HCT116 (cell line): Measurements from ENCODE around the gene CGB5. TPM values are rescaled to one million over a fixed set of nuclear protein-coding genes. Genes with fewer than 3 reads are reported as not detected.
"Not testable (repeated sequence)": the region's sequence is repeated elsewhere in the genome, so short reads cannot be mapped to it uniquely, and the experiment has no call there.

Experiments
- ATAC-seq: fragments of 200-7000 bp; cut with Tn5 transposase; 2 replicates; pipeline ENCODE4 v1.9.1; 2020; ENCODE audit warnings: mild to moderate bottlenecking, moderate library complexity
- BruUV-seq: library from RNA; stranded (reverse); fragments of 400-500 nt; replicated peaks from 2 replicates; lab custom pipeline; 2021; lab: Mats Ljungman, UMichigan
- CTCF ChIA-PET: fragments of 300-600 bp; sonication (Branson Sonifier 250); formaldehyde crosslinking; loops from one replicate; lab custom pipeline; 2021; ENCODE audit warnings: antibody characterized with exemption; lab: Charles Lee
- POLR2A ChIA-PET: fragments of 300-600, 350-600 bp; sonication (Branson Sonifier 250); formaldehyde crosslinking; loops from one replicate; lab custom pipeline; 2021; ENCODE audit warnings: antibody characterized with exemption; lab: Charles Lee
- RAD21 ChIA-PET, 2 experiments: fragments of 300-600 bp; sonication (Branson Sonifier 250); formaldehyde crosslinking; loops; one replicate each; lab custom pipeline; 2023; ENCODE audit warnings: low total read pairs in 2 of 2; ENCODE audit not compliant: uncharacterized antibody in 2 of 2, unreplicated experiment in 2 of 2, low non-redundant PET in 1 of 2; lab: Charles Lee
- DNase-seq: peaks from one replicate; pipeline ENCODE4 v3.0.0-alpha.2; 2010; ENCODE audit warnings: low read depth, low spot score
- H2AFZ ChIP-seq: fragments of 200-600 bp; shearing (Covaris generic), sonication (generic); 2 replicates; pipeline ENCODE4 v1.6.1; 2017; ENCODE audit warnings: low read depth, mixed run types, mixed read lengths, antibody characterized with exemption, low read length; ENCODE audit not compliant: poor library complexity, severe bottlenecking
- H3K27ac ChIP-seq: 2 replicates; pipeline ENCODE4 v1.5.1; 2012; ENCODE audit warnings: low read depth, low read length
- H3K27me3 ChIP-seq: fragments of 200-600 bp; sonication (generic); 2 replicates; pipeline ENCODE4 v1.6.1; 2016; ENCODE audit warnings: mixed run types, low read length, mixed read lengths; ENCODE audit not compliant: insufficient read depth
- H3K36me3 ChIP-seq, 2 experiments: fragments of 200-500 bp in 1 of 2; fragments of 200-600 bp in 1 of 2; sonication (Bioruptor generic) in 1 of 2; sonication (generic) in 1 of 2; 2 replicates each; pipeline versions ENCODE4 v1.5.1 to v1.6.1; 2014 to 2016; ENCODE audit warnings: low read length in 2 of 2, inconsistent platforms in 1 of 2, mixed read lengths in 1 of 2, mixed run types in 1 of 2; ENCODE audit not compliant: insufficient read depth in 2 of 2, control insufficient read depth in 1 of 2
- H3K4me1 ChIP-seq, 2 experiments: fragments of 200-600 bp in 1 of 2; sonication (generic) in 1 of 2; 2 replicates each; pipeline versions ENCODE4 v1.5.1 to v1.6.1; 2012 to 2017; ENCODE audit warnings: low read length in 2 of 2, inconsistent platforms in 1 of 2, mild to moderate bottlenecking in 1 of 2, mixed read lengths in 1 of 2, mixed run types in 1 of 2, moderate library complexity in 1 of 2; ENCODE audit not compliant: insufficient read depth in 2 of 2, control insufficient read depth in 1 of 2
- H3K4me2 ChIP-seq: fragments of 200-600 bp; sonication (generic); 2 replicates; pipeline ENCODE4 v1.6.1; 2017; ENCODE audit warnings: mixed run types, low read length, mixed read lengths
- H3K4me3 ChIP-seq, 2 experiments: fragments of 200-600 bp in 1 of 2; sonication (generic) in 1 of 2; replicated peaks in 1 of 2; 2 replicates each; pipeline ENCODE4 v1.5.1; 2011 to 2016; ENCODE audit warnings: low read length in 2 of 2, control low read depth in 1 of 2, low read depth in 1 of 2, mild to moderate bottlenecking in 1 of 2, mixed read lengths in 1 of 2, mixed run types in 1 of 2
- H3K79me2 ChIP-seq: fragments of 200-600 bp; sonication (generic); 2 replicates; pipeline ENCODE4 v1.6.1; 2017; ENCODE audit warnings: mild to moderate bottlenecking, mixed run types, low read length, moderate library complexity, mixed read lengths; ENCODE audit not compliant: insufficient read depth
- H3K9ac ChIP-seq: fragments of 200-600 bp; sonication (generic); 2 replicates; pipeline ENCODE4 v1.6.1; 2016; ENCODE audit warnings: low read length, mixed read lengths
- H3K9me2 ChIP-seq: fragments of 200-600 bp; sonication (generic), shearing (Covaris generic); 2 replicates; pipeline ENCODE4 v1.6.1; 2017; ENCODE audit warnings: mixed run types, mild to moderate bottlenecking, moderate library complexity; ENCODE audit not compliant: insufficient read depth
- H3K9me3 ChIP-seq, 2 experiments: fragments of 200-500 bp in 1 of 2; fragments of 200-600 bp in 1 of 2; sonication (Bioruptor generic) in 1 of 2; sonication (generic) in 1 of 2; 2 replicates each; pipeline ENCODE4 v1.6.1; 2014 to 2017; ENCODE audit warnings: low read length in 2 of 2, mixed read lengths in 2 of 2, inconsistent platforms in 1 of 2, low read depth in 1 of 2, mild to moderate bottlenecking in 1 of 2, mixed run types in 1 of 2, moderate library complexity in 1 of 2; ENCODE audit not compliant: control insufficient read depth in 1 of 2, insufficient read depth in 1 of 2
- H4K20me1 ChIP-seq: fragments of 200-600 bp; sonication (generic), shearing (Covaris generic); 2 replicates; pipeline ENCODE4 v1.6.1; 2017; ENCODE audit warnings: mixed run types, mild to moderate bottlenecking, moderate library complexity; ENCODE audit not compliant: insufficient read depth
- CBX3 ChIP-seq: IDR thresholded peaks from 2 replicates; pipeline ENCODE4 v1.6.1; 2012; ENCODE audit warnings: low read depth
- FOSL1 ChIP-seq: IDR thresholded peaks from 2 replicates; pipeline ENCODE4 v1.6.1; 2012; ENCODE audit warnings: low read depth
- JUND ChIP-seq: IDR thresholded peaks from 2 replicates; pipeline ENCODE4 v1.6.1; 2012
- SP1 ChIP-seq: IDR thresholded peaks from 2 replicates; pipeline ENCODE4 v1.6.1; 2012; ENCODE audit warnings: low read depth
- intact Hi-C: fragments of 100-400 bp; cut with micrococcal nuclease; formaldehyde crosslinking; loops from 2 replicates; pipeline ENCODE4 v1.10.0; 2022
- total RNA-seq: library from RNA; stranded (reverse); gene quantifications from one replicate; pipeline ENCODE4 v1.2.1, GENCODE V29; 2021; ENCODE audit not compliant: unreplicated experiment
- TF ChIP-seq, protein P1 (sequence below): IDR thresholded peaks from 2 replicates; pipeline ENCODE4 v1.6.1; 2012

CGB5 gene
- total RNA-seq, 1 experiment from 2014 or later = not detected

DNA sequence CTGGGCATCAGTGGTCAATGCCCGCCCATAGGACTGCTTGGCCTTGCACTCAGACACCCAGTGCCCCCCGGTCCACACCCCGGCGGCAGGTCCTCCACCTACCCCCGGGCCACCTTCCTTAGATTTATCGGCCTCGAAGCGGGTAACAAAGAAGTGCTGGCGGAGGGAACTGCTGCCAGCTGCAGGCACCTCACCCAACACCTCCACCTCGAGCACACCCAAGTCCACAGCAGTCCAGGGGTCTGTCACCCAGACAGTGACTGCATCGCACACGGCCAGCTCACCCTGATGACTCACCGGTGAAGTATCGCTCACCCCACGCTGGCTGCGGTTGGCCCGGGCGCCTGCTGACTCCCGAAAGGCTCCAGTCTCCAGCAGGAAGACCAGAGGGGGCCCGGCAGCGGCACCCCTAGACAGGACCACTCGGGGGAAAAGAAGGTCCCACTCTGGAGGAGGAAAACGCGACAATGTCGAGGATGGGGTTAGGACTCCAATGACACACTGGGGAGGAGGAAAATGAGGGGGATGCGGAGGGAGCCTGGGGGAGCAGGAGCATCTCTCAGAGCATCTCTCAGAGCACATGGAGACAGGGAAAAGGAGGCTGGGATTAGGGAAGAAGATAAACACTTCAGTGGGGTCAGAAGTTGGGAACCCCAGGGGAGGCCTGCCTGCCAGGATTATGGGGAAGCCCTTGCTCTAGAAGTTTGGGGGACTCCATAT lies 4.9 kb upstream of the CGB5 start:
- BruUV-seq = not testable (repeated sequence)

DNA sequence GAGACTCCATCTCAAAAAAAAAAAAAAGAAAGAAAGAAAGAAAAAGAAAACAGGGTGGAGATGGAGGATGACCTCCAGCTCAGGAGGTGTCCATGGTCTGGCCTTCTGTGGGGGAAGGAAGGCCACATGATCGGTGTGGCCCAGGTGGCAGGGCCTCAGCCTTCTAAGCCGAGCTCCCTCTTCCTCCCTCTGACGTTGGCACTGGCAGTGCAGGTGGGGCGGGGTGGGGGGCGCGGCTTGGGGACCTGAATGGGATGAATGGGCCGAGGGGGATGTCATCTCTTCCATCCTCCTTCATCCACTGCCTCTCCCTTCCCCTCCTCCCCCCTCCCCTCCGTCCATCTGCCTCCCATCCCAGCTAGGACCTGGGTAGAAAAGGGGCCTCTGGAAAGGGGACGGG lies 3.9 kb upstream of the CGB5 start:
- CTCF ChIA-PET, POLR2A ChIA-PET: not testable (repeated sequence)

More for the DNA sequence above, 4.9 kb upstream of the CGB5 start:
- DNase-seq, H3K36me3 ChIP-seq, H3K27me3 ChIP-seq, CTCF ChIA-PET, POLR2A ChIA-PET, H3K9me2 ChIP-seq, RAD21 ChIA-PET, intact Hi-C loops, H3K79me2 ChIP-seq, H3K9me3 ChIP-seq, H4K20me1 ChIP-seq: not testable (repeated sequence)
- Histone ChIP-seq H3K4me1 (peaks cover 25 to 45% of the 10 kb centered on the region in 2 experiments), H3K4me2 (peak overlapping the region; percentile 65), H3K4me3 (peak overlapping the region in 1 of 2 experiments; percentile 32; a peak in 2 of 4 replicates), H3K9ac (peak overlapping the region; percentile 32; the same call in 1 of the 2 replicates), H3K27ac (peak overlapping the region; percentile 60), H2AFZ (peak overlapping the region; percentile 16)
- TF ChIP-seq CBX3 = 0 out of 2 replicates have a peak, but pooled peaks have one; percentile 22
- peak; percentile 78 for TF ChIP-seq JUND
- 0 out of 2 replicates have a peak, but pooled peaks have one; percentile 27 for TF ChIP-seq SP1
- TF ChIP-seq, protein P1, sequence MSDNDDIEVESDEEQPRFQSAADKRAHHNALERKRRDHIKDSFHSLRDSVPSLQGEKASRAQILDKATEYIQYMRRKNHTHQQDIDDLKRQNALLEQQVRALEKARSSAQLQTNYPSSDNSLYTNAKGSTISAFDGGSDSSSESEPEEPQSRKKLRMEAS = peak; percentile 73; the same call in 1 of the 2 replicates
- peak; percentile 82 for TF ChIP-seq FOSL1
- ATAC-seq = peak; percentile 87

More for the DNA sequence above, 3.9 kb upstream of the CGB5 start:
- H3K4me2 ChIP-seq, H3K9me3 ChIP-seq, H4K20me1 ChIP-seq, H3K4me3 ChIP-seq, H3K9me2 ChIP-seq, DNase-seq, ATAC-seq, H3K36me3 ChIP-seq, intact Hi-C loops, H2AFZ ChIP-seq, H3K79me2 ChIP-seq, RAD21 ChIA-PET, H3K27ac ChIP-seq, H3K27me3 ChIP-seq, BruUV-seq, H3K9ac ChIP-seq: not testable (repeated sequence)
- peaks cover 25 to 45% of the 10 kb centered on the region in 2 experiments for H3K4me1 ChIP-seq
